GM13976 (cell line): Measurements from ENCODE around the gene SPSB3.

Experiments
- DNase-seq: peaks from one replicate; pipeline ENCODE4 v3.0.0; 2012; ENCODE audit warnings: low spot score
- CTCF ChIP-seq: IDR thresholded peaks from 2 replicates; pipeline ENCODE4 v1.5.1; 2012; ENCODE audit warnings: borderline replicate concordance, mild to moderate bottlenecking; ENCODE audit not compliant: insufficient read depth; ENCODE audit errors: extremely low read depth, missing control alignments, control extremely low read depth
- in situ Hi-C: fragments of 300-500 bp; cut with MboI; formaldehyde crosslinking; loops from one replicate; pipeline ENCODE4 v1.12.0; 2022; ENCODE audit warnings: low sequenced_read_pairs, mixed read lengths, inconsistent platforms; ENCODE audit not compliant: unreplicated experiment

The SPSB3 gene

GRCh38 chr16:1820096-1820945 is 38.0 kb upstream of the SPSB3 start:
- DNase-seq, result no peak
- no peak for TF ChIP-seq CTCF
- in situ Hi-C loops, result no loop called here

DNA sequence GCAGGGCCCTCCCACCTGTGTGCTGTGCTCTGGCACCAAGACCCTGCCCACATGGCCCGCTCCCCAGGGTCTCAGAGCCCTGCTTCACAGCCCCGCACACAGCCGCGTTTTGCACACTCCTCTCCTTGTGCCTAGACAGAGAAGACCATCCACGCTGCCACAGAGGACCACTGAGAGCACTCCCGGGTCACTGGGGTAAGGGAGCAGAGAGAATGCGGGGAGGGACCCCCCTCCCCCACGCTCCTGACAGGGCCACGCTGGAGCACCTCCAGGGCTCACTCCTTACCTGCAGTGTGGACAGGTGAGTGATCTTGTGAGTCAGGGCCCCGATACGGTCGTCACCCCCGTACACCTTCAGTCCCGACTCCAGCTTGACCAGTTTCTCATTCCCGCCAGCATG is 37.2 kb upstream of the SPSB3 start:
- in situ Hi-C loops, result no loop called here

DNA sequence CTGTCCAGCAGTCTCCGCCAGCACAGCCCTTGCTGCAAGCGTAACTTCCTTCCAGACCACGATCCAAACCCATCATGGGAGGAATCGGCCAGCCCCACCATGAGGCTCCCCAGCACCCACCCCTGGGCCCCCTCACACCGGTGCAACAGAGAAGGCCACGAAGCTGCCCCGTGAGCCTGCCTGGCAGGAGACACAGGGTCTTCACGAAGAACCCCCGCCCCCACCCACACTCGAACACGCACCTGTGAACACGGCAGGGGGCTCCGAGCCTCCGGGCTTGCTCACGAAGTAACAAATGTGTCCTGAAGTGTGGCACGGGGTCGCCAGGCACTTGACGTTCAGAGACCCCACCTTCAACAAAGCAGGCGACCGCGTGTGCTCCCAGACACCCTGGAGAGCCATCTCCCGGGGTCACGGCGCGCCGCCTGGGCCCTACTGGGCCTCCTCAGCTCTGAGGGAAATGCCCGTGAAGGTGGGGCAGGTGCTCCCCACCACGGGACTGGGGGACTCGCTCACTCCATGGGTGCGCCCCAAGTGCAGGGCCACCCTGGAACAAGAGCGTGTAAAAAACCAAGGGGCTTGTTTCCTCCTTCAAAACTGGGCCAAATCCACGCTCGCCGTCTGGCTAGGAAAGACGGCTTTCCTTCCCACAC is 36.6 kb upstream of the SPSB3 start:
- in situ Hi-C loops, result no loop called here
- no peak for DNase-seq
- no peak for TF ChIP-seq CTCF

More for the DNA sequence above, 37.2 kb upstream of the SPSB3 start:
- DNase-seq, result no peak
- no peak for TF ChIP-seq CTCF

- TF ChIP-seq CTCF, result no peak
- no peak for DNase-seq
- in situ Hi-C loops, result no loop called here
These were observed 36.0 kb upstream of the SPSB3 start for GRCh38 chr16:1818204-1818872.

GRCh38 chr16:1817716-1818115 is 35.3 kb upstream of the SPSB3 start:
- in situ Hi-C loops, result no loop called here
- TF ChIP-seq CTCF, result no peak
- no peak for DNase-seq

DNA sequence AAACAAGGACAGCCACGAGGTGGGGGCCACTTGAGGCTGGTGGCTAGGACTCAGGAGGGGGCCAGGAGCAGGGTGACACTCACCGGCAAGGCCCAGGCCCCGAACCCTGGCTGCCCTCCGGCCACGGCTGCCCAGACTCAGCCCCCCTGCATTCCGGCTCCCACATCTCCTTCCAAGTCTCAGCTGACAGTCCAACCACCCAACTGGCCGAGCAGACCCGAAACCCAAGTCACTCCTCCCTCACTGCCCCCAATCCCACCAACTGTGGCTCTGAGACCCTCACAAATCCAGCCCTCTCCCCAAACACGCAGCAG is 34.9 kb upstream of the SPSB3 start:
- no peak for DNase-seq
- in situ Hi-C loops, result no loop called here
- no peak for TF ChIP-seq CTCF
